Measurements from ENCODE around the gene CCN5. TPM values are rescaled to one million over a fixed set of nuclear protein-coding genes. Genes with fewer than 3 reads are reported as not detected.

The CCN5 gene
- total RNA-seq, 2 experiments from 2014 or later = not detected

Other genes with a start within 250 kb of the CCN5 start
- gene TTPAL, start 239.5 kb upstream of the CCN5 start, total RNA-seq = 10 to 100 TPM; 15.5 to 16.6 TPM
- gene SERINC3, start 193.3 kb upstream of the CCN5 start, total RNA-seq = 10 to 100 TPM; 90.8 to 93.3 TPM
- gene PKIG, start 132.8 kb upstream of the CCN5 start, total RNA-seq = 1 to 10 TPM; 1.1 to 1.6 TPM
- gene ADA, start 63.7 kb upstream of the CCN5 start, total RNA-seq = 10 to 100 TPM; 79.0 to 79.7 TPM
- gene KCNK15, start 30.5 kb downstream of the CCN5 start, total RNA-seq = not detected
- gene RIMS4, start 95.2 kb downstream of the CCN5 start, total RNA-seq = not detected
- 100 to 1,000 TPM; 277 to 279 TPM for gene YWHAB, start 170.3 kb downstream of the CCN5 start, total RNA-seq
- 10 to 100 TPM; 57.9 to 58.9 TPM for gene PABPC1L, start 194.7 kb downstream of the CCN5 start, total RNA-seq
- 10 to 100 TPM; 16.0 to 16.4 TPM for gene TOMM34, start 245.0 kb downstream of the CCN5 start, total RNA-seq

Data from activated CD4-positive, alpha-beta memory T cell treated with anti-CD3 and anti-CD28 coated beads, Interleukin-2, amount 10 ng/mL, durations not matched to agents 7 days and 5 days (primary cell).